ENCODE measurements around the gene CDH6.

DNA sequence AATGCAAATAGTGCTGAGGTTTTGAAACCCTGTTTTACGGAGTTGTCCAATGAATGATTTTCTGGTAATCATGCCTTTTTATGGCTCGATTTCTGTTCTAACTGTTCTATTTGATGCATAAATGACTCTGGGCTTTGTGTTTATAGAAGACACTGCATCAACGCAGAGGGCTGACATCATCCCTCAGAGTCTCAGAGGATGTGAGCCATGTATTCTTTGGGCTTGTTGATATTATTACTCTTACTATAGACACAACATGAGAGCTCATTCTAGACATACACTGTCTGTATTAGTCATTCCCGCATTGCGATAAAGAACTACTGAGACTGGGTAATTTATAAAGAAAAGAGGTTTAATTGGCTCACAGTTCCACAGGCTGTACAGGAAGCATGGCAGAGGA lies 31.6 kb downstream of the CDH6 start:
- TF ChIP-seq, protein P1, sequence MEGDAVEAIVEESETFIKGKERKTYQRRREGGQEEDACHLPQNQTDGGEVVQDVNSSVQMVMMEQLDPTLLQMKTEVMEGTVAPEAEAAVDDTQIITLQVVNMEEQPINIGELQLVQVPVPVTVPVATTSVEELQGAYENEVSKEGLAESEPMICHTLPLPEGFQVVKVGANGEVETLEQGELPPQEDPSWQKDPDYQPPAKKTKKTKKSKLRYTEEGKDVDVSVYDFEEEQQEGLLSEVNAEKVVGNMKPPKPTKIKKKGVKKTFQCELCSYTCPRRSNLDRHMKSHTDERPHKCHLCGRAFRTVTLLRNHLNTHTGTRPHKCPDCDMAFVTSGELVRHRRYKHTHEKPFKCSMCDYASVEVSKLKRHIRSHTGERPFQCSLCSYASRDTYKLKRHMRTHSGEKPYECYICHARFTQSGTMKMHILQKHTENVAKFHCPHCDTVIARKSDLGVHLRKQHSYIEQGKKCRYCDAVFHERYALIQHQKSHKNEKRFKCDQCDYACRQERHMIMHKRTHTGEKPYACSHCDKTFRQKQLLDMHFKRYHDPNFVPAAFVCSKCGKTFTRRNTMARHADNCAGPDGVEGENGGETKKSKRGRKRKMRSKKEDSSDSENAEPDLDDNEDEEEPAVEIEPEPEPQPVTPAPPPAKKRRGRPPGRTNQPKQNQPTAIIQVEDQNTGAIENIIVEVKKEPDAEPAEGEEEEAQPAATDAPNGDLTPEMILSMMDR (IDR thresholded peaks at IDR 0.05), result no peak
- no peak for TF ChIP-seq TEAD4 (IDR thresholded peaks at IDR 0.05; ENCODE audit: borderline replicate concordance, insufficient read depth)
- no peak for TF ChIP-seq RAD21 (IDR thresholded peaks at IDR 0.05; ENCODE audit: low read length)
- TF ChIP-seq EP300 (IDR thresholded peaks at IDR 0.05; ENCODE audit: borderline replicate concordance in 1 of 2, low read depth in 1 of 2, low read length in 1 of 2), result no peak
- TF ChIP-seq JUND (IDR thresholded peaks at IDR 0.05), result no peak
- TF ChIP-seq, protein P2, sequence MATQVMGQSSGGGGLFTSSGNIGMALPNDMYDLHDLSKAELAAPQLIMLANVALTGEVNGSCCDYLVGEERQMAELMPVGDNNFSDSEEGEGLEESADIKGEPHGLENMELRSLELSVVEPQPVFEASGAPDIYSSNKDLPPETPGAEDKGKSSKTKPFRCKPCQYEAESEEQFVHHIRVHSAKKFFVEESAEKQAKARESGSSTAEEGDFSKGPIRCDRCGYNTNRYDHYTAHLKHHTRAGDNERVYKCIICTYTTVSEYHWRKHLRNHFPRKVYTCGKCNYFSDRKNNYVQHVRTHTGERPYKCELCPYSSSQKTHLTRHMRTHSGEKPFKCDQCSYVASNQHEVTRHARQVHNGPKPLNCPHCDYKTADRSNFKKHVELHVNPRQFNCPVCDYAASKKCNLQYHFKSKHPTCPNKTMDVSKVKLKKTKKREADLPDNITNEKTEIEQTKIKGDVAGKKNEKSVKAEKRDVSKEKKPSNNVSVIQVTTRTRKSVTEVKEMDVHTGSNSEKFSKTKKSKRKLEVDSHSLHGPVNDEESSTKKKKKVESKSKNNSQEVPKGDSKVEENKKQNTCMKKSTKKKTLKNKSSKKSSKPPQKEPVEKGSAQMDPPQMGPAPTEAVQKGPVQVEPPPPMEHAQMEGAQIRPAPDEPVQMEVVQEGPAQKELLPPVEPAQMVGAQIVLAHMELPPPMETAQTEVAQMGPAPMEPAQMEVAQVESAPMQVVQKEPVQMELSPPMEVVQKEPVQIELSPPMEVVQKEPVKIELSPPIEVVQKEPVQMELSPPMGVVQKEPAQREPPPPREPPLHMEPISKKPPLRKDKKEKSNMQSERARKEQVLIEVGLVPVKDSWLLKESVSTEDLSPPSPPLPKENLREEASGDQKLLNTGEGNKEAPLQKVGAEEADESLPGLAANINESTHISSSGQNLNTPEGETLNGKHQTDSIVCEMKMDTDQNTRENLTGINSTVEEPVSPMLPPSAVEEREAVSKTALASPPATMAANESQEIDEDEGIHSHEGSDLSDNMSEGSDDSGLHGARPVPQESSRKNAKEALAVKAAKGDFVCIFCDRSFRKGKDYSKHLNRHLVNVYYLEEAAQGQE (IDR thresholded peaks at IDR 0.05; ENCODE audit: low read depth, low read length), result no peak
- no peak for TF ChIP-seq TAF1 (IDR thresholded peaks at IDR 0.05; ENCODE audit: borderline replicate concordance, low read depth, low read length)
- no peak for TF ChIP-seq EZH2phosphoT487 (IDR thresholded peaks at IDR 0.05; ENCODE audit: borderline replicate concordance, low read depth)
- no peak for TF ChIP-seq TCF12 (IDR thresholded peaks at IDR 0.05)
- TF ChIP-seq, protein P3, sequence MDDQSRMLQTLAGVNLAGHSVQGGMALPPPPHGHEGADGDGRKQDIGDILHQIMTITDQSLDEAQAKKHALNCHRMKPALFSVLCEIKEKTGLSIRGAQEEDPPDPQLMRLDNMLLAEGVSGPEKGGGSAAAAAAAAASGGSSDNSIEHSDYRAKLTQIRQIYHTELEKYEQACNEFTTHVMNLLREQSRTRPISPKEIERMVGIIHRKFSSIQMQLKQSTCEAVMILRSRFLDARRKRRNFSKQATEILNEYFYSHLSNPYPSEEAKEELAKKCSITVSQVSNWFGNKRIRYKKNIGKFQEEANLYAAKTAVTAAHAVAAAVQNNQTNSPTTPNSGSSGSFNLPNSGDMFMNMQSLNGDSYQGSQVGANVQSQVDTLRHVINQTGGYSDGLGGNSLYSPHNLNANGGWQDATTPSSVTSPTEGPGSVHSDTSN (IDR thresholded peaks at IDR 0.05), result no peak
- TF ChIP-seq, protein P4, sequence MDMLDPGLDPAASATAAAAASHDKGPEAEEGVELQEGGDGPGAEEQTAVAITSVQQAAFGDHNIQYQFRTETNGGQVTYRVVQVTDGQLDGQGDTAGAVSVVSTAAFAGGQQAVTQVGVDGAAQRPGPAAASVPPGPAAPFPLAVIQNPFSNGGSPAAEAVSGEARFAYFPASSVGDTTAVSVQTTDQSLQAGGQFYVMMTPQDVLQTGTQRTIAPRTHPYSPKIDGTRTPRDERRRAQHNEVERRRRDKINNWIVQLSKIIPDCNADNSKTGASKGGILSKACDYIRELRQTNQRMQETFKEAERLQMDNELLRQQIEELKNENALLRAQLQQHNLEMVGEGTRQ (IDR thresholded peaks at IDR 0.05; ENCODE audit: borderline replicate concordance, low read depth, low read length), result no peak
- no peak for TF ChIP-seq SMC3 (IDR thresholded peaks at IDR 0.05; ENCODE audit: low read depth, low read length)
- TF ChIP-seq POLR2AphosphoS5 (IDR thresholded peaks at IDR 0.05; ENCODE audit: low read depth, low read length), result no peak
